MM.1S (cell line): ENCODE data around the gene GLRX3.

ENCODE experiments used
- DNase-seq: peaks from one replicate; pipeline ENCODE4 v3.0.0-alpha.2; 2015
- H2AFZ ChIP-seq: fragments of 300-600 bp; sonication (generic); 2 replicates; pipeline ENCODE4 v1.6.0; 2016; ENCODE audit warnings: antibody characterized with exemption, low read length
- H3F3A ChIP-seq: fragments of 300-600 bp; sonication (generic); 2 replicates; pipeline ENCODE4 v1.6.1; 2016; ENCODE audit warnings: mild to moderate bottlenecking, antibody characterized with exemption, low read length, moderate library complexity, mixed read lengths; ENCODE audit not compliant: insufficient read depth
- H3K27ac ChIP-seq: fragments of 300-600 bp; sonication (generic); 2 replicates; pipeline ENCODE4 v1.5.1; 2016; ENCODE audit warnings: mild to moderate bottlenecking, low read length
- H3K27me3 ChIP-seq: fragments of 300-600 bp; sonication (generic); replicated peaks from 2 replicates; pipeline ENCODE4 v1.6.0; 2016; ENCODE audit warnings: low read length; ENCODE audit not compliant: insufficient read depth
- H3K36me3 ChIP-seq: fragments of 300-600 bp; sonication (generic); replicated peaks from 2 replicates; pipeline ENCODE4 v1.6.1; 2016; ENCODE audit warnings: mild to moderate bottlenecking, low read length, mixed read lengths; ENCODE audit not compliant: insufficient read depth
- H3K4me1 ChIP-seq: fragments of 300-600 bp; sonication (generic); 2 replicates; pipeline ENCODE4 v1.6.1; 2016; ENCODE audit warnings: low read length, mixed read lengths
- H3K4me2 ChIP-seq: fragments of 300-600 bp; sonication (generic); 2 replicates; pipeline ENCODE4 v1.6.0; 2016; ENCODE audit warnings: low read depth, low read length
- H3K4me3 ChIP-seq: fragments of 300-600 bp; sonication (generic); 2 replicates; pipeline ENCODE4 v1.5.1; 2016; ENCODE audit warnings: low read length, mixed read lengths
- H3K79me2 ChIP-seq: fragments of 300-600 bp; sonication (generic); 2 replicates; pipeline ENCODE4 v1.6.1; 2016; ENCODE audit warnings: mixed run types, low read length, mixed read lengths
- H3K9ac ChIP-seq: fragments of 300-600 bp; sonication (generic); 2 replicates; pipeline ENCODE4 v1.6.1; 2016; ENCODE audit warnings: low read length, mixed read lengths
- H3K9me2 ChIP-seq: fragments of 300-600 bp; sonication (generic); replicated peaks from 2 replicates; pipeline ENCODE4 v1.6.1; 2016; ENCODE audit warnings: mild to moderate bottlenecking, low read length, mixed read lengths; ENCODE audit not compliant: insufficient read depth
- H3K9me3 ChIP-seq: fragments of 300-600 bp; sonication (generic); replicated peaks from 2 replicates; pipeline ENCODE4 v1.6.1; 2016; ENCODE audit warnings: mild to moderate bottlenecking, low read length, mixed read lengths; ENCODE audit not compliant: insufficient read depth
- H4K20me1 ChIP-seq: fragments of 300-600 bp; sonication (generic); 2 replicates; pipeline ENCODE4 v1.6.1; 2016; ENCODE audit warnings: mild to moderate bottlenecking, low read length, moderate library complexity, mixed read lengths; ENCODE audit not compliant: insufficient read depth
- CTCF ChIP-seq: fragments of 300-600 bp; sonication (generic); IDR thresholded peaks from 2 replicates; pipeline ENCODE4 v1.5.1; 2016; ENCODE audit warnings: antibody characterized with exemption, low read length, mixed read lengths
- EZH2 ChIP-seq: fragments of 300-600 bp; sonication (generic); optimal IDR thresholded peaks from 2 replicates; pipeline ENCODE3; 2017; ENCODE audit warnings: low read depth, mild to moderate bottlenecking, antibody characterized with exemption, low read length, mixed read lengths
- EZH2phosphoT487 ChIP-seq: fragments of 300-600 bp; sonication (generic); IDR thresholded peaks from 2 replicates; pipeline ENCODE4 v1.6.1; 2018; ENCODE audit warnings: antibody characterized with exemption, low read length

GLRX3 gene

GRCh38 chr10:130137659-130138478 lies 1.7 kb downstream of the GLRX3 start:
- peaks cover 67% of the 10 kb centered on the region for H3K79me2 ChIP-seq

GRCh38 chr10:130138479-130138866 lies 2.3 kb downstream of the GLRX3 start:
- Histone ChIP-seq H3K9me3 (no peaks in the 10 kb centered on the region), H3K4me1 (peaks cover 39% of the 10 kb centered on the region), H3K4me3 (no peak overlapping the region), H3K79me2 (peaks cover 73% of the 10 kb centered on the region), H3K36me3 (no peaks in the 10 kb centered on the region; the same call in 1 of the 2 replicates), H3K27me3 (no peaks in the 10 kb centered on the region), H3F3A (no peaks in the 10 kb centered on the region; the same call in 1 of the 2 replicates), H3K4me2 (peak overlapping the region; percentile 100; the same call in 1 of the 2 replicates), H2AFZ (no peak overlapping the region), H3K9ac (no peak overlapping the region), H4K20me1 (peaks cover 13% of the 10 kb centered on the region), H3K9me2 (no peaks in the 10 kb centered on the region), H3K27ac (no peak overlapping the region)
- TF ChIP-seq EZH2phosphoT487 (no peak), EZH2 (no peak), CTCF (no peak)
- DNase-seq, result no peak

More at GRCh38 chr10:130137659-130138478, 1.7 kb downstream of the GLRX3 start:
- H3K9ac ChIP-seq, result peak overlapping the region; percentile 86; the same call in 1 of the 2 replicates
- no peaks in the 10 kb centered on the region for H3K9me2 ChIP-seq
- TF ChIP-seq EZH2, result no peak
- no peak for TF ChIP-seq EZH2phosphoT487
- no peak for TF ChIP-seq CTCF
- DNase-seq, result no peak
- no peak overlapping the region for H2AFZ ChIP-seq
- peak overlapping the region; percentile 100 for H3K4me2 ChIP-seq
- H3F3A ChIP-seq, result no peaks in the 10 kb centered on the region; the same call in 1 of the 2 replicates
- no peaks in the 10 kb centered on the region; the same call in 1 of the 2 replicates for H3K36me3 ChIP-seq
- peak overlapping the region; percentile 87 for H3K4me3 ChIP-seq
- no peaks in the 10 kb centered on the region for H3K9me3 ChIP-seq
- no peaks in the 10 kb centered on the region for H3K27me3 ChIP-seq
- H4K20me1 ChIP-seq, result peaks cover 13% of the 10 kb centered on the region
- peaks cover 39% of the 10 kb centered on the region for H3K4me1 ChIP-seq
- H3K27ac ChIP-seq, result no peak overlapping the region

GRCh38 chr10:130140425-130140824 lies 4.2 kb downstream of the GLRX3 start:
- H3K4me1 ChIP-seq, result peaks cover 39% of the 10 kb centered on the region
- H2AFZ ChIP-seq, result no peak overlapping the region
- no peak overlapping the region for H3K4me3 ChIP-seq
- H3K27me3 ChIP-seq, result no peaks in the 10 kb centered on the region
- peak overlapping the region; percentile 34 for H3K4me2 ChIP-seq
- H3K9ac ChIP-seq, result no peak overlapping the region
- H3K9me2 ChIP-seq, result no peaks in the 10 kb centered on the region
- no peaks in the 10 kb centered on the region; the same call in 1 of the 2 replicates for H3F3A ChIP-seq
- peaks cover 91% of the 10 kb centered on the region for H3K79me2 ChIP-seq
- no peak overlapping the region for H3K27ac ChIP-seq
- no peak for DNase-seq
- TF ChIP-seq EZH2phosphoT487 (no peak), EZH2 (no peak), CTCF (no peak)
- no peaks in the 10 kb centered on the region; the same call in 1 of the 2 replicates for H3K36me3 ChIP-seq
- H4K20me1 ChIP-seq, result peaks cover 13% of the 10 kb centered on the region
- H3K9me3 ChIP-seq, result no peaks in the 10 kb centered on the region
